GM23248 (cell line): ENCODE data around the gene PPP1R12A. TPM values are rescaled to one million over a fixed set of nuclear protein-coding genes. Genes with fewer than 3 reads are reported as not detected.
A peak's percentile ranks its signal among the peaks of the same experiment; 100 is the strongest.

Source experiments
- DNase-seq: peaks from one replicate; pipeline ENCODE4 v3.0.0-alpha.2; 2015
- H2AFZ ChIP-seq: fragments of 200-600 bp; sonication (generic); 2 replicates; pipeline ENCODE4 v1.6.1; 2016; ENCODE audit warnings: antibody characterized with exemption
- H3F3A ChIP-seq: fragments of 200-600 bp; sonication (generic); 2 replicates; pipeline ENCODE4 v1.6.1; 2016; ENCODE audit warnings: mild to moderate bottlenecking, antibody characterized with exemption, mixed run types; ENCODE audit not compliant: insufficient read depth
- H3K27ac ChIP-seq: fragments of 200-600 bp; sonication (generic); 2 replicates; pipeline ENCODE4 v1.5.1; 2016; ENCODE audit warnings: mild to moderate bottlenecking
- H3K27me3 ChIP-seq: fragments of 200-600 bp; sonication (generic); replicated peaks from 2 replicates; pipeline ENCODE4 v1.6.1; 2016; ENCODE audit warnings: mild to moderate bottlenecking; ENCODE audit not compliant: insufficient read depth
- H3K36me3 ChIP-seq: fragments of 200-600 bp; sonication (generic); 2 replicates; pipeline ENCODE4 v1.6.1; 2016; ENCODE audit warnings: low read depth, mild to moderate bottlenecking
- H3K4me1 ChIP-seq: fragments of 200-600 bp; sonication (generic); 2 replicates; pipeline ENCODE4 v1.6.1; 2016; ENCODE audit warnings: mild to moderate bottlenecking; ENCODE audit not compliant: insufficient read depth
- H3K4me2 ChIP-seq: fragments of 200-600 bp; sonication (generic); one replicate; pipeline ENCODE4 v1.6.1; 2016; ENCODE audit warnings: mild to moderate bottlenecking; ENCODE audit not compliant: unreplicated experiment
- H3K4me3 ChIP-seq: fragments of 200-600 bp; sonication (generic); 2 replicates; pipeline ENCODE4 v1.5.1; 2016; ENCODE audit warnings: mild to moderate bottlenecking
- H3K79me2 ChIP-seq: fragments of 200-600 bp; sonication (generic); 2 replicates; pipeline ENCODE4 v1.6.1; 2016; ENCODE audit warnings: mild to moderate bottlenecking; ENCODE audit not compliant: insufficient read depth
- H3K9ac ChIP-seq: fragments of 200-600 bp; sonication (generic); 2 replicates; pipeline ENCODE4 v1.6.1; 2016; ENCODE audit warnings: mild to moderate bottlenecking
- H3K9me2 ChIP-seq: fragments of 200-600 bp; sonication (generic); 2 replicates; pipeline ENCODE4 v1.6.1; 2016; ENCODE audit warnings: mixed run types, mild to moderate bottlenecking, moderate library complexity; ENCODE audit not compliant: insufficient read depth
- H3K9me3 ChIP-seq: fragments of 200-600 bp; sonication (generic); one replicate; pipeline ENCODE4 v1.6.1; 2017; ENCODE audit warnings: low read depth
- H4K20me1 ChIP-seq: fragments of 200-600 bp; sonication (generic); 2 replicates; pipeline ENCODE4 v1.6.0; 2016; ENCODE audit not compliant: insufficient read depth
- EZH2 ChIP-seq: fragments of 200-600 bp; sonication (generic); IDR thresholded peaks from 2 replicates; pipeline ENCODE4 v1.6.1; 2018; ENCODE audit warnings: antibody characterized with exemption, mild to moderate bottlenecking; ENCODE audit not compliant: insufficient read depth, poor library complexity, severe bottlenecking
- EZH2phosphoT487 ChIP-seq: fragments of 200-600 bp; sonication (generic); IDR thresholded peaks from 2 replicates; pipeline ENCODE4 v1.6.1; 2018; ENCODE audit warnings: antibody characterized with exemption, moderate library complexity, mild to moderate bottlenecking, low read depth; ENCODE audit not compliant: insufficient read depth
- WGBS, 2 experiments: methylation state at CpG; one replicate each; pipeline ENCODE4 v1.1.6; 2015 to 2017; ENCODE audit warnings: low lambda C conversion rate in 2 of 2, low coverage in 1 of 2; ENCODE audit errors: missing lambda C conversion rate in 2 of 2; 5-methylcytosine and 5-hydroxymethylcytosine counted together
- in situ Hi-C: fragments of 300-500 bp; cut with MboI; formaldehyde crosslinking; loops from 2 replicates; pipeline ENCODE4 v1.15.0; 2020
- polyA plus RNA-seq: library from polyadenylated mRNA; unstranded; fragments of >200 nt; fragmentation: Nextera tagmentation; extraction: Ambion mirVana; gene quantifications from 2 replicates; pipeline ENCODE4 v1.2.1, GENCODE V29; 2016
- total RNA-seq: library from RNA; depleted of rRNA; stranded (reverse); fragments of >200 nt; shearing (Covaris generic); gene quantifications from 2 replicates; pipeline ENCODE4 v1.2.3, GENCODE V29; 2014

Gene PPP1R12A
- total and polyA plus RNA-seq, 2 experiments from 2014 or later, result 91.1 to 144 TPM

GRCh38 chr12:79857675-79858074, 77.2 kb downstream of the PPP1R12A start:
- Histone ChIP-seq H3K9me3 (no peaks in the 10 kb centered on the region), H3K4me3 (no peak overlapping the region), H3K9me2 (no peaks in the 10 kb centered on the region; the same call in 1 of the 2 replicates), H3K4me1 (peaks cover 16% of the 10 kb centered on the region), H3K4me2 (peak overlapping the region; percentile 46), H2AFZ (no peak overlapping the region), H3K9ac (no peak overlapping the region), H3K36me3 (peaks cover 6% of the 10 kb centered on the region; the same call in 1 of the 2 replicates), H3F3A (peaks cover 48% of the 10 kb centered on the region; the same call in 1 of the 2 replicates), H3K27me3 (no peaks in the 10 kb centered on the region), H3K27ac (no peak overlapping the region), H3K79me2 (peaks cover 100% of the 10 kb centered on the region), H4K20me1 (peaks cover 4% of the 10 kb centered on the region; the same call in 1 of the 2 replicates)
- TF ChIP-seq EZH2 (no peak), EZH2phosphoT487 (no peak)
- in situ Hi-C loops, result no loop called here
- WGBS, 2 experiments, result 45 to 49% methylated on average over 2 of the region's 2 CpGs
- DNase-seq, result no peak

DNA sequence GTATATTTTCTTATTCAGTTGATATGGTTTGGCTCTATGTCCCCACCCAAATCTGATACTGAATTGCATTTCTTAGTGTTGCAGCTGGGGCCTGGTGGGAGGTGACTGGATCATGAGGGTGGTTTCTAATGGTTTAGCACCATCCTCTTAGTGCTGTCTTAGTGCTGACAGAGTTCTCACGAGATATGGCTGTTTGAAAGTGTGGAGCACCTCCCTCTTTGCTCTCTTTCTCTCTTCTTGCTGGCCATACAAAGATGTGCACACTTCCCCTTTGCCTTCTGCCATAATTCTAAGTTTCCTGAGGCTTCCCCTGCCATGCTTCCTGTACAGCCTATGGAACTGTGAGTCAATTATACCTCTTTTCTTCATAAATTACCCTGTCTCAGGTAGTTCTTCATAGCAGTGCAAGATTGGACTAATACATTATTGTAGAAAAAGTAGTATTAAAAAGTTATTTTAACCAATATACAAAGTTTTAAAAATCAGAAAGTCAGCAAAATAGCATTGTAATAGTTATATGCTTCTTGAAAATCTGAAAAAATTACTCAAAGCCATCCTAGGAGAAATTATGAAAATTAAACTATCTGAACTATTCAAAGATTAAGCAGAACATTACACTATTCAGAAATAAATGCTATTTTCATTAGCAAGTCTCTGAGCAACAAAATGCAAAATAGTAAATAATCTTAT, 84.1 kb downstream of the PPP1R12A start:
- no peaks in the 10 kb centered on the region for H3K9me3 ChIP-seq
- H3K27ac ChIP-seq, result no peak overlapping the region
- no peak overlapping the region for H2AFZ ChIP-seq
- peaks cover 100% of the 10 kb centered on the region for H3K79me2 ChIP-seq
- H3K4me2 ChIP-seq, result no peak overlapping the region
- no peak for DNase-seq
- H3K4me3 ChIP-seq, result no peak overlapping the region
- no peak overlapping the region for H3K9ac ChIP-seq
- WGBS, 2 experiments, result 48 to 64% methylated on average over 1 of the region's 1 CpG
- in situ Hi-C loops, result no loop called here
- H3K4me1 ChIP-seq, result no peaks in the 10 kb centered on the region; the same call in 1 of the 2 replicates
- no peaks in the 10 kb centered on the region for H3K9me2 ChIP-seq
- TF ChIP-seq EZH2 (no peak), EZH2phosphoT487 (no peak)
- H3F3A ChIP-seq, result peaks cover 26% of the 10 kb centered on the region; the same call in 1 of the 2 replicates
- no peaks in the 10 kb centered on the region; the same call in 1 of the 2 replicates for H4K20me1 ChIP-seq
- no peaks in the 10 kb centered on the region for H3K27me3 ChIP-seq
- H3K36me3 ChIP-seq, result no peaks in the 10 kb centered on the region

DNA sequence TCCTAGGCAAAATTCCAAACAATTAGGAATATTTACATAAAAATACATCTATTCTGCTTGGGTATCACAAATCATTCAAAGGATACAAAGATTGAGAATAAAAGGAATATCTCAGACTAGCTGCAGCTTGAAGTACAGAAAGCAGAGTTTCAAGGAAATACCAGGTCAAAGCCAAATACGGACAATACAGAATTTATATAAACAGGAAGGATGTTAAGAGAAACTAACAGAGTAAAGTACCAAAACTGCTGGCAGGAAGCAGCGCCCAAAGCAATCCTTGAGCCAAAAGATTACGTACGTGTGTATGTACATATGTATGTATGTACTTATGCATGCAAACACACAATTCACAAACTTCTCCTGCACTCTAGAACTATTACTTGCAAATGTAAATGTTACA, 86.6 kb downstream of the PPP1R12A start:
- peaks cover 100% of the 10 kb centered on the region for H3K79me2 ChIP-seq
- 62 to 66% methylated on average over 4 of the region's 4 CpGs for WGBS, 2 experiments
- H3K27ac ChIP-seq, result no peak overlapping the region
- H4K20me1 ChIP-seq, result peaks cover 7% of the 10 kb centered on the region; the same call in 1 of the 2 replicates
- no peaks in the 10 kb centered on the region for H3K9me3 ChIP-seq
- H3K4me1 ChIP-seq, result peaks cover 14% of the 10 kb centered on the region
- no peak overlapping the region for H2AFZ ChIP-seq
- in situ Hi-C loops, result no loop called here
- H3K36me3 ChIP-seq, result peaks cover 18% of the 10 kb centered on the region; the same call in 1 of the 2 replicates
- peaks cover 23% of the 10 kb centered on the region for H3F3A ChIP-seq
- no peak for TF ChIP-seq EZH2
- no peak for TF ChIP-seq EZH2phosphoT487
- H3K4me2 ChIP-seq, result no peak overlapping the region
- no peaks in the 10 kb centered on the region for H3K27me3 ChIP-seq
- no peak overlapping the region for H3K4me3 ChIP-seq
- no peak overlapping the region for H3K9ac ChIP-seq
- no peaks in the 10 kb centered on the region for H3K9me2 ChIP-seq
- no peak for DNase-seq

- in situ Hi-C loops, result no loop called here
- H3K36me3 ChIP-seq, result peaks cover 26% of the 10 kb centered on the region
- H3K79me2 ChIP-seq, result peaks cover 100% of the 10 kb centered on the region
- H3K27ac ChIP-seq, result no peak overlapping the region
- WGBS, 2 experiments, result 10 to 20% methylated on average over 1 of the region's 1 CpG
- H3F3A ChIP-seq, result peaks cover 29% of the 10 kb centered on the region
- DNase-seq, result no peak
- no peaks in the 10 kb centered on the region for H3K9me3 ChIP-seq
- TF ChIP-seq EZH2phosphoT487 (no peak), EZH2 (no peak)
- H3K27me3 ChIP-seq, result no peaks in the 10 kb centered on the region
- H3K4me3 ChIP-seq, result no peak overlapping the region
- H3K9ac ChIP-seq, result no peak overlapping the region
- H3K4me1 ChIP-seq, result peaks cover 14% of the 10 kb centered on the region
- no peaks in the 10 kb centered on the region for H3K9me2 ChIP-seq
- no peak overlapping the region for H3K4me2 ChIP-seq
- H2AFZ ChIP-seq, result no peak overlapping the region
- peaks cover 7% of the 10 kb centered on the region; the same call in 1 of the 2 replicates for H4K20me1 ChIP-seq
These were observed 87.5 kb downstream of the PPP1R12A start for GRCh38 chr12:79847417-79847816.
